GM18861 (cell line): ENCODE measurements around the gene AKIRIN2.
"Not testable (repeated sequence)": the region's sequence is repeated elsewhere in the genome, so short reads cannot be mapped to it uniquely, and the experiment has no call there.

ENCODE experiments used
- ATAC-seq: cut with Tn5 transposase; IDR thresholded peaks from one replicate; pipeline ENCODE4 v1.9.1; 2021; ENCODE audit not compliant: unreplicated experiment

The AKIRIN2 gene

GRCh38 chr6:87690441-87690840, 11.6 kb downstream of the AKIRIN2 start:
- ATAC-seq = no peak

GRCh38 chr6:87687893-87688292, 14.1 kb downstream of the AKIRIN2 start:
- ATAC-seq = not testable (repeated sequence)

- no peak for ATAC-seq
Measured at GRCh38 chr6:87687296-87687695, 14.7 kb downstream of the AKIRIN2 start.

GRCh38 chr6:87686636-87687205, 15.3 kb downstream of the AKIRIN2 start:
- ATAC-seq = not testable (repeated sequence)

GRCh38 chr6:87684895-87685654, 17.0 kb downstream of the AKIRIN2 start:
- no peak for ATAC-seq

- ATAC-seq = no peak
Measured at GRCh38 chr6:87683890-87684289, 18.1 kb downstream of the AKIRIN2 start.

- peak; percentile 60 for ATAC-seq
Measured at GRCh38 chr6:87682310-87682709, 19.7 kb downstream of the AKIRIN2 start.

GRCh38 chr6:87675004-87675681, 26.9 kb downstream of the AKIRIN2 start:
- no peak for ATAC-seq

GRCh38 chr6:87674290-87674689, 27.7 kb downstream of the AKIRIN2 start:
- no peak for ATAC-seq

GRCh38 chr6:87673237-87673636, 28.8 kb downstream of the AKIRIN2 start:
- ATAC-seq = no peak

GRCh38 chr6:87672641-87673040, 29.4 kb downstream of the AKIRIN2 start:
- no peak for ATAC-seq

GRCh38 chr6:87671555-87672029, 30.4 kb downstream of the AKIRIN2 start:
- ATAC-seq = no peak

- ATAC-seq = no peak
Measured at GRCh38 chr6:87670707-87671106, 31.3 kb downstream of the AKIRIN2 start.

- ATAC-seq = no peak
Measured at GRCh38 chr6:87669051-87669450, 33.0 kb downstream of the AKIRIN2 start.

GRCh38 chr6:87668013-87668412, 34.0 kb downstream of the AKIRIN2 start:
- ATAC-seq = no peak

GRCh38 chr6:87667032-87667431, 35.0 kb downstream of the AKIRIN2 start:
- peak; percentile 47 for ATAC-seq

- no peak for ATAC-seq
Measured at GRCh38 chr6:87664921-87665485, 37.0 kb downstream of the AKIRIN2 start.

- ATAC-seq = no peak
Measured at GRCh38 chr6:87663434-87663833, 38.6 kb downstream of the AKIRIN2 start.

GRCh38 chr6:87661503-87661902, 40.5 kb downstream of the AKIRIN2 start:
- no peak for ATAC-seq

- no peak for ATAC-seq
Measured at GRCh38 chr6:87661016-87661415, 41.0 kb downstream of the AKIRIN2 start.

GRCh38 chr6:87660226-87660911, 41.7 kb downstream of the AKIRIN2 start:
- ATAC-seq = no peak
